Measurements from ENCODE around the gene ADGB.

ADGB gene

GRCh38 chr6:146634022-146634421 is 35.2 kb downstream of the ADGB start:
- DNase-seq (ENCODE audit: low spot score) = no peak

- no peak for DNase-seq (ENCODE audit: low spot score)
These were observed 36.4 kb downstream of the ADGB start for GRCh38 chr6:146635165-146635564.

- DNase-seq (ENCODE audit: low spot score) = no peak
These were observed 37.7 kb downstream of the ADGB start for GRCh38 chr6:146636481-146636880.

- DNase-seq (ENCODE audit: low spot score) = no peak
These were observed 44.1 kb downstream of the ADGB start for GRCh38 chr6:146642921-146643320.

GRCh38 chr6:146650799-146651481 is 52.2 kb downstream of the ADGB start:
- DNase-seq (ENCODE audit: low spot score) = no peak

GRCh38 chr6:146651482-146651863 is 52.7 kb downstream of the ADGB start:
- no peak for DNase-seq (ENCODE audit: low spot score)

GRCh38 chr6:146657432-146657831 is 58.7 kb downstream of the ADGB start:
- no peak for DNase-seq (ENCODE audit: low spot score)

GRCh38 chr6:146664871-146665360 is 66.1 kb downstream of the ADGB start:
- no peak for DNase-seq (ENCODE audit: low spot score)

GRCh38 chr6:146666909-146667308 is 68.1 kb downstream of the ADGB start:
- no peak for DNase-seq (ENCODE audit: low spot score)

- no peak for DNase-seq (ENCODE audit: low spot score)
These were observed 71.4 kb downstream of the ADGB start for GRCh38 chr6:146670161-146670560.

- no peak for DNase-seq (ENCODE audit: low spot score)
These were observed 74.3 kb downstream of the ADGB start for GRCh38 chr6:146673069-146673468.

- DNase-seq (ENCODE audit: low spot score) = no peak
These were observed 80.6 kb downstream of the ADGB start for GRCh38 chr6:146679386-146679785.

GRCh38 chr6:146682919-146683318 is 84.1 kb downstream of the ADGB start:
- DNase-seq (ENCODE audit: low spot score) = no peak

GRCh38 chr6:146689806-146690205 is 91.0 kb downstream of the ADGB start:
- no peak for DNase-seq (ENCODE audit: low spot score)

GRCh38 chr6:146693342-146693741 is 94.6 kb downstream of the ADGB start:
- DNase-seq (ENCODE audit: low spot score) = no peak

GRCh38 chr6:146697921-146698320 is 99.1 kb downstream of the ADGB start:
- DNase-seq (ENCODE audit: low spot score) = no peak

- DNase-seq (ENCODE audit: low spot score) = peak; percentile 62
These were observed 101.4 kb downstream of the ADGB start for GRCh38 chr6:146700078-146700686.

- no peak for DNase-seq (ENCODE audit: low spot score)
These were observed 102.9 kb downstream of the ADGB start for GRCh38 chr6:146701632-146702031.

- DNase-seq (ENCODE audit: low spot score) = peak; percentile 26
These were observed 110.4 kb downstream of the ADGB start for GRCh38 chr6:146709036-146709622.

- no peak for DNase-seq (ENCODE audit: low spot score)
These were observed 120.6 kb downstream of the ADGB start for GRCh38 chr6:146719387-146719786.

GRCh38 chr6:146739696-146740095 is 140.9 kb downstream of the ADGB start:
- no peak for DNase-seq (ENCODE audit: low spot score)

- no peak for DNase-seq (ENCODE audit: low spot score)
These were observed 142.8 kb downstream of the ADGB start for GRCh38 chr6:146741609-146742008.

GRCh38 chr6:146753306-146753705 is 154.5 kb downstream of the ADGB start:
- DNase-seq (ENCODE audit: low spot score) = no peak
